ENCODE results near the gene MRNIP.

MRNIP gene

GRCh38 chr5:179901915-179902762 lies 43.5 kb upstream of the MRNIP start:
- TF ChIP-seq EP300 (IDR thresholded peaks at IDR 0.05; ENCODE audit: borderline replicate concordance) (no peak), NFIC (IDR thresholded peaks at IDR 0.05) (no peak)

DNA sequence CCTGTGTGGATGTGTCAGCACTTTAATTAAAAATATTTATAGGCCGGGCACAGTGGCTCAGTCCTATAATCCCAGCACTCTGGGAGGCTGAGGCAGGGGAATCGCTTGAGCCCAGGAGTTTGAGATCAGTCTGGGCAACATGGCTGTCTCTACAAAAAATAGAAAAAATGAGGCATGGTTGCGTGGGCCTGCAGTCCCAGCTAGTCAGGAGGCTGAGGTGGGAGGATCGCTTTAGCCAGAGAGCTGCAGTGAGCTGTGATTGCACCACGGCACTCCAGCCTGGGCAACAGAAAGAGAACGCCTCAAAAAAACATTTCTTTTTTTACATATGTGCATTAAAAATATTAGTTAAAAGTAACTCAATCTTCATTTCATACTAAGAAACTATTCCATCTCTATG lies 42.8 kb upstream of the MRNIP start:
- no peak for TF ChIP-seq ZBTB7A (IDR thresholded peaks at IDR 0.05; ENCODE audit: low read depth)
- no peak for TF ChIP-seq FOXM1 (IDR thresholded peaks at IDR 0.05; ENCODE audit: borderline replicate concordance, low read depth)
- TF ChIP-seq, protein P1, sequence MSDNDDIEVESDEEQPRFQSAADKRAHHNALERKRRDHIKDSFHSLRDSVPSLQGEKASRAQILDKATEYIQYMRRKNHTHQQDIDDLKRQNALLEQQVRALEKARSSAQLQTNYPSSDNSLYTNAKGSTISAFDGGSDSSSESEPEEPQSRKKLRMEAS (IDR thresholded peaks at IDR 0.05) = no peak
- TF ChIP-seq TCF12 (IDR thresholded peaks at IDR 0.05; ENCODE audit: low read depth) = no peak
- TF ChIP-seq TAF1 (IDR thresholded peaks at IDR 0.05; ENCODE audit: low read depth) = no peak
- TF ChIP-seq CEBPB (IDR thresholded peaks at IDR 0.05) = no peak
- TF ChIP-seq EP300 (IDR thresholded peaks at IDR 0.05; ENCODE audit: borderline replicate concordance) = no peak
- no peak for TF ChIP-seq RAD21 (IDR thresholded peaks at IDR 0.05; ENCODE audit: low read depth)
- TF ChIP-seq, protein P2, sequence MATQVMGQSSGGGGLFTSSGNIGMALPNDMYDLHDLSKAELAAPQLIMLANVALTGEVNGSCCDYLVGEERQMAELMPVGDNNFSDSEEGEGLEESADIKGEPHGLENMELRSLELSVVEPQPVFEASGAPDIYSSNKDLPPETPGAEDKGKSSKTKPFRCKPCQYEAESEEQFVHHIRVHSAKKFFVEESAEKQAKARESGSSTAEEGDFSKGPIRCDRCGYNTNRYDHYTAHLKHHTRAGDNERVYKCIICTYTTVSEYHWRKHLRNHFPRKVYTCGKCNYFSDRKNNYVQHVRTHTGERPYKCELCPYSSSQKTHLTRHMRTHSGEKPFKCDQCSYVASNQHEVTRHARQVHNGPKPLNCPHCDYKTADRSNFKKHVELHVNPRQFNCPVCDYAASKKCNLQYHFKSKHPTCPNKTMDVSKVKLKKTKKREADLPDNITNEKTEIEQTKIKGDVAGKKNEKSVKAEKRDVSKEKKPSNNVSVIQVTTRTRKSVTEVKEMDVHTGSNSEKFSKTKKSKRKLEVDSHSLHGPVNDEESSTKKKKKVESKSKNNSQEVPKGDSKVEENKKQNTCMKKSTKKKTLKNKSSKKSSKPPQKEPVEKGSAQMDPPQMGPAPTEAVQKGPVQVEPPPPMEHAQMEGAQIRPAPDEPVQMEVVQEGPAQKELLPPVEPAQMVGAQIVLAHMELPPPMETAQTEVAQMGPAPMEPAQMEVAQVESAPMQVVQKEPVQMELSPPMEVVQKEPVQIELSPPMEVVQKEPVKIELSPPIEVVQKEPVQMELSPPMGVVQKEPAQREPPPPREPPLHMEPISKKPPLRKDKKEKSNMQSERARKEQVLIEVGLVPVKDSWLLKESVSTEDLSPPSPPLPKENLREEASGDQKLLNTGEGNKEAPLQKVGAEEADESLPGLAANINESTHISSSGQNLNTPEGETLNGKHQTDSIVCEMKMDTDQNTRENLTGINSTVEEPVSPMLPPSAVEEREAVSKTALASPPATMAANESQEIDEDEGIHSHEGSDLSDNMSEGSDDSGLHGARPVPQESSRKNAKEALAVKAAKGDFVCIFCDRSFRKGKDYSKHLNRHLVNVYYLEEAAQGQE (IDR thresholded peaks at IDR 0.05; ENCODE audit: low read depth) = no peak

DNA sequence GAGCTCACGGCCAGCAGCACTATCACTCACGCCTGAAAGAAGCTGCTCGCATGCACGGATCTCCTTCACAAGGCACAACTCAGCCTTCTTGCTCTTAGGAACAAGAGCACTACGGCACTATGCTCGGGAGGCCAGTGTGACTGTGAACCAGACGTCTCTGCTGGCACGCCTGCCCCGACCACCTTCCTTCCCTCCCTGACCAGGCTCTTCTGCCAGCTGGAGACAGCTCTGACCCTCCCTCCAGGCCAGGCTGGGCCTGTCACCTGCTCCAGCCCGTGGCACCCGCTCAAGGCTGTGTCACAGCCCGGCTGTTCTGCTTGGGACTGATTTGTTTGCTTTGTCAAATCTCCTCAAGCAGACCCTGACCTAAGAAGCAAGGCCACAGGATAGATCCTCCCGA lies 42.1 kb upstream of the MRNIP start:
- TF ChIP-seq NFIC (IDR thresholded peaks at IDR 0.05) (no peak), ZBTB7A (IDR thresholded peaks at IDR 0.05; ENCODE audit: low read depth) (no peak), RAD21 (IDR thresholded peaks at IDR 0.05; ENCODE audit: low read depth) (no peak), TCF12 (IDR thresholded peaks at IDR 0.05; ENCODE audit: low read depth) (no peak), TAF1 (IDR thresholded peaks at IDR 0.05; ENCODE audit: low read depth) (no peak)

GRCh38 chr5:179900206-179900605 lies 41.6 kb upstream of the MRNIP start:
- TF ChIP-seq CEBPB (IDR thresholded peaks at IDR 0.05) (no peak), RAD21 (IDR thresholded peaks at IDR 0.05; ENCODE audit: low read depth) (no peak), EGR1 (IDR thresholded peaks at IDR 0.05) (no peak), FOXM1 (IDR thresholded peaks at IDR 0.05; ENCODE audit: borderline replicate concordance, low read depth) (no peak), TCF12 (IDR thresholded peaks at IDR 0.05; ENCODE audit: low read depth) (no peak), CREB1 (IDR thresholded peaks at IDR 0.05; ENCODE audit: low read depth) (no peak), TAF1 (IDR thresholded peaks at IDR 0.05; ENCODE audit: low read depth) (no peak), ZBTB7A (IDR thresholded peaks at IDR 0.05; ENCODE audit: low read depth) (no peak), USF1 (IDR thresholded peaks at IDR 0.05) (no peak), TEAD4 (IDR thresholded peaks at IDR 0.05) (no peak), YY1 (IDR thresholded peaks at IDR 0.05; ENCODE audit: low read depth) (no peak), EP300 (IDR thresholded peaks at IDR 0.05; ENCODE audit: borderline replicate concordance) (no peak), NFIC (IDR thresholded peaks at IDR 0.05) (no peak)
- TF ChIP-seq, protein P2 (IDR thresholded peaks at IDR 0.05; ENCODE audit: low read depth) = no peak
- TF ChIP-seq, protein P1 (IDR thresholded peaks at IDR 0.05) = no peak

- TF ChIP-seq YY1 (IDR thresholded peaks at IDR 0.05; ENCODE audit: low read depth) (no peak), USF1 (IDR thresholded peaks at IDR 0.05) (no peak)
Observed at GRCh38 chr5:179895861-179896260, 37.2 kb upstream of the MRNIP start.

DNA sequence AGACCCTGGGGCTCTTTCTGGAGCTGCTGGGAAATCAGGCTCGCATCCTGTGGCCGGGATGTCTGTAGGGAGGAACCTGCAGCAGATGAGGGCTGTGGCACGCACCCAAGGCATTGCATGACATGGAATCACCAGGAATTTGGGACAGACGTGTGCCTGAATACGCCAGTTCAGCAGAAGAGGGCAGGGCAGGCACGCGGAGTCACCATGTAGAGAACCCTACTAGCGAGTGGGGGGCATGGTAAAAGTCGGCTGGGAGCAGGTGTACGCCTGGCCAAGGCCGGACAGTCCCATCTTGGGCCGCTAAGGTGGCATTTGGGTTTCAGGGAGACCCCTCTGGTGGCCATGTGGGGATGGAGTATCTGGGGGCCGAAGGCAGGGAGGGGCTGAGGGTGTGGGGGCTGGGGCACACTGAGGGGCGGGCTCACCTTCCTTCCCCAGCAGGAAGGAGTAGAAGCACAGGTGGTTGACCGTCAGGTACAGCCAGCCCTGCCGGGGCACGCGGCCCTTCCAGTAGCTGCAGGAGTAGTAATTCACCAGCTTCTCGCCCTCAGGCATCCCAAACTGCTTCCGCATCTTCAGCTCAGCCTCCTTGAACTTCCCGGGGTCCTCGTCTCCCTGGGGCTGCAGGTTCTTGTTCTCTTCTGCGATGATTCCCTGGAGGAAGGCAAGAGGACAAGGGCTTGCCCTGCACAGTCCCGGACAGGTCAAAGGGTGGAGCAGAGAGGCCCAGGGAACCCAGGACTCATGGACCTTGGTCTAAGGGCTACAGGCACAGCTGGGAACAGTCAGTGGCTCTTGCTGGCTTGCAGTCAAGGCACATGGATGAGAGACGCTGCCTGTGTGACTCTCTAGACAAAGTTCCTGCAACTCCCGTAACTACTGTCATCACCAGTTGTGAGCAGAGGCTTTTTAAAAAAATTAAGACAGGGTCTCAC lies 35.6 kb upstream of the MRNIP start:
- TF ChIP-seq YY1 (IDR thresholded peaks at IDR 0.05; ENCODE audit: low read depth) (no peak), TCF12 (IDR thresholded peaks at IDR 0.05; ENCODE audit: low read depth) (no peak), USF1 (IDR thresholded peaks at IDR 0.05) (no peak), NFIC (IDR thresholded peaks at IDR 0.05) (no peak), FOXM1 (IDR thresholded peaks at IDR 0.05; ENCODE audit: borderline replicate concordance, low read depth) (no peak), ZBTB7A (IDR thresholded peaks at IDR 0.05; ENCODE audit: low read depth) (no peak), CREB1 (IDR thresholded peaks at IDR 0.05; ENCODE audit: low read depth) (no peak), RAD21 (IDR thresholded peaks at IDR 0.05; ENCODE audit: low read depth) (no peak), EP300 (IDR thresholded peaks at IDR 0.05; ENCODE audit: borderline replicate concordance) (no peak), TEAD4 (IDR thresholded peaks at IDR 0.05) (no peak)
- TF ChIP-seq, protein P2 (IDR thresholded peaks at IDR 0.05; ENCODE audit: low read depth) = no peak
- TF ChIP-seq, protein P1 (IDR thresholded peaks at IDR 0.05) = no peak
